GM18526 (cell line): ENCODE results near the gene KLHDC2.

Experiments used
- POLR2A ChIP-seq: IDR thresholded peaks from 3 replicates; pipeline ENCODE4 v1.6.1; 2011; ENCODE audit not compliant: insufficient read length; ENCODE audit errors: extremely low read depth

The KLHDC2 gene, protein sequence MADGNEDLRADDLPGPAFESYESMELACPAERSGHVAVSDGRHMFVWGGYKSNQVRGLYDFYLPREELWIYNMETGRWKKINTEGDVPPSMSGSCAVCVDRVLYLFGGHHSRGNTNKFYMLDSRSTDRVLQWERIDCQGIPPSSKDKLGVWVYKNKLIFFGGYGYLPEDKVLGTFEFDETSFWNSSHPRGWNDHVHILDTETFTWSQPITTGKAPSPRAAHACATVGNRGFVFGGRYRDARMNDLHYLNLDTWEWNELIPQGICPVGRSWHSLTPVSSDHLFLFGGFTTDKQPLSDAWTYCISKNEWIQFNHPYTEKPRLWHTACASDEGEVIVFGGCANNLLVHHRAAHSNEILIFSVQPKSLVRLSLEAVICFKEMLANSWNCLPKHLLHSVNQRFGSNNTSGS

GRCh38 chr14:49767571-49768300 lies at the start of gene KLHDC2:
KLHDC2 (plus strand) TSS chr14:49768153; CDS start chr14:49768469, 316 bp downstream.
- TF ChIP-seq POLR2A, result peak; percentile 77

GRCh38 chr14:49720744-49721143 lies 47.2 kb upstream of the KLHDC2 start:
- no peak for TF ChIP-seq POLR2A

GRCh38 chr14:49727171-49727570 lies 40.8 kb upstream of the KLHDC2 start:
- no peak for TF ChIP-seq POLR2A

- no peak for TF ChIP-seq POLR2A
These were observed 35.1 kb upstream of the KLHDC2 start for GRCh38 chr14:49732896-49733295.

DNA sequence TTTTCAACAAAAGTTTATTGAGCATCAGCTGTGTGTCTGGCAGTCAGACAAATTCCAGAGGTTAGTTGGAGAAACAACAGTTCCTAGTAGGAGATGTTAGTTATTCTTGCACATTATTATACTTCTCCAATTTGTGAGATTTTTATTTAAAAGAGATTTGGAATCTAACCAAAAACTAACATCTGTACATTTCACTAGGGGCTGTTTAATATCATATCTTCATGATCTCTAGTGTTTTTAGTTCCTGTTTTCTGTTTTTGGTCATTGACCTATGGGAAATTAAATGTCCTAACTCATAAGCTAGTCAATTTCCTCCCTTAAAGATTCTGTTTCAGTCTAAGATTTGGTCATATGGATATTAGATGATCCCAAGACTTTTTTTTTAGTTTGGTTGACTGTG lies 34.1 kb upstream of the KLHDC2 start:
- no peak for TF ChIP-seq POLR2A

GRCh38 chr14:49745191-49745590 lies 22.8 kb upstream of the KLHDC2 start:
- TF ChIP-seq POLR2A, result no peak

- TF ChIP-seq POLR2A, result no peak
These were observed 13.3 kb upstream of the KLHDC2 start for GRCh38 chr14:49754570-49755097.

- TF ChIP-seq POLR2A, result no peak
These were observed 12.6 kb upstream of the KLHDC2 start for GRCh38 chr14:49755378-49755777.

GRCh38 chr14:49761839-49762551 lies 6.0 kb upstream of the KLHDC2 start:
- TF ChIP-seq POLR2A, result no peak

GRCh38 chr14:49766839-49767238 lies 1.1 kb upstream of the KLHDC2 start:
- TF ChIP-seq POLR2A, result no peak

GRCh38 chr14:49767270-49767570 lies 733 bp upstream of the KLHDC2 start:
- no peak for TF ChIP-seq POLR2A

- peak; percentile 34 for TF ChIP-seq POLR2A
These were observed 558 bp downstream of the KLHDC2 start for GRCh38 chr14:49768301-49769121.

DNA sequence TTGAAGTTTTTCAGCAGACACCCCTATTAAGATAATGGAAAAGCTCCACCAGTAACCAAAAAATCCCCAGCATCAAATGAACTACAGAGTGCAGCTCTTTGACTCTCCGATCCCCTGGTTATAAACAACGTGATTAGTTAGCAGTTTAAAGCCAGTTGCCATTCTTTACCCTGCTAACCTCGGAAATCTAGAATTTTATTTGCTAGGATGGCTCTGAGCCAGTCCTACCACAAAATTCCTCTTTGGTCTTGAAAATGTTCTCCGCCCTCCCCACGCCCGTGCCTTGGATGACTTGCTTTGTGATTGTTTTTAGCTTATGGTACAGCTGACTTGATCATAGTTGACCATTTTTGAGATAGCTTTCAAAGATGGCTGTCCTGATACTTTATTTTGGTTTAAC lies 1.2 kb downstream of the KLHDC2 start:
- TF ChIP-seq POLR2A, result no peak

DNA sequence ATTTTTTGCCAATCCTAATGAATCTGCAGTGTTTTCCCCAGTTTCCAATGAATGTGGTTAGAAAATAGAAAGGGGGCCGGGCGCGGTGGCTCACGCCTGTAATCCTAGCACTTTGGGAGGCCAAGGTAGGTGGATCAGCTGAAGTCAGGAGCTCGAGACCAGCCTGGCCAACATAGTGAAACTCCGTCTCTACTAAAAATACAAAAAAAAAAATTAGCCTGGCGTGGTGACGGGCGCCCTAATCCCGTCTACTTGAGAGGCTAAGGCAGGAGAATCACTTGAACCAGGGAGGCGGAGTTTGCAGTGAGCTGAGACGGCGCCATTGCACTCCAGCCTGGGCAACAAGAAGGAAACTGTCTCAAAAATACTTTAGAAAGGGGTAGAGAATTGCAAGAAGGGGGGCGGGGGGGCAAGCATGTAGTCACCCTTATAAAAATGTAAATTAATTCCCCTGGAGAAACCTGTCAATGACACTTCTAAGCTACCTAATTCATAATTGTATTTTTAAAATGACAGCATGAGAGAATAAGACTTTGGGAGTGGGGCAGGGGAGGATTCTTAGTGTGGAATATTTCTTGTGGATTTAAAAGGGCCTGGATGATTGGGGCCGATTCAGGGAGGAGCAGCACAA lies 1.7 kb downstream of the KLHDC2 start:
- no peak for TF ChIP-seq POLR2A
